HepG2 (cell line): Measurements from ENCODE around the gene CRYM. TPM values are rescaled to one million over a fixed set of nuclear protein-coding genes. Genes with fewer than 3 reads are reported as not detected.

ENCODE experiments used
- ATAC-seq: fragments of 200-7000 bp; cut with Tn5 transposase; 3 replicates; pipeline ENCODE4 v1.9.1; 2020; ENCODE audit warnings: mild to moderate bottlenecking, moderate library complexity
- BruUV-seq: library from RNA; stranded (reverse); fragments of 400-500 nt; replicated peaks from 2 replicates; lab custom pipeline; 2021; lab: Mats Ljungman, UMichigan
- CTCF ChIA-PET: fragments of 300-600 bp; formaldehyde crosslinking; extraction: SDS; loops from one replicate; lab custom pipeline; 2021; ENCODE audit warnings: low total read pairs, inconsistent platforms, low intra/inter-chr PET ratio; lab: Yijun Ruan, JAX
- POLR2A ChIA-PET: fragments of 350-600 bp; sonication (Branson Sonifier 250); formaldehyde crosslinking; loops from one replicate; lab custom pipeline; 2020; ENCODE audit warnings: antibody characterized with exemption, inconsistent platforms; lab: Yijun Ruan, JAX
- DNase-seq: peaks from one replicate; pipeline ENCODE4 v3.0.0-alpha.2; 2015; ENCODE audit warnings: low spot score
- FAIRE-seq: peaks from 3 replicates; lab custom pipeline; 2011; peaks lifted over from hg19 to GRCh38; lab: Jason Lieb, UNC
- H2AFZ ChIP-seq: one replicate; pipeline ENCODE4 v1.6.1; 2011; ENCODE audit warnings: low read length, inconsistent platforms
- H3K27ac ChIP-seq: fragments of 300-600 bp; 3 replicates; pipeline ENCODE4 v1.8.0; 2011; ENCODE audit warnings: mixed run types, mild to moderate bottlenecking, mixed read lengths, low read length, inconsistent platforms; ENCODE audit not compliant: insufficient read depth; ENCODE audit errors: extremely low read length
- H3K27me3 ChIP-seq, 2 experiments: fragments of 200-600 bp in 1 of 2; 2 replicates in 1 of 2; 3 replicates in 1 of 2; pipeline versions ENCODE4 v1.6.0 to v1.8.0; 2011; ENCODE audit warnings: low read length in 2 of 2, mild to moderate bottlenecking in 2 of 2, moderate library complexity in 2 of 2, inconsistent platforms in 1 of 2; ENCODE audit not compliant: insufficient read depth in 2 of 2, control insufficient read depth in 1 of 2
- H3K36me3 ChIP-seq, 2 experiments: fragments of 200-600 bp in 1 of 2; replicated peaks in 1 of 2; 2 replicates in 1 of 2; 3 replicates in 1 of 2; pipeline versions ENCODE4 v1.5.1 to v1.8.0; 2011; ENCODE audit warnings: low read length in 2 of 2, inconsistent platforms in 1 of 2; ENCODE audit not compliant: insufficient read depth in 2 of 2, control insufficient read depth in 1 of 2
- H3K4me1 ChIP-seq: 2 replicates; pipeline ENCODE4 v1.5.1; 2012; ENCODE audit warnings: low read length, inconsistent platforms; ENCODE audit not compliant: insufficient read depth
- H3K4me2 ChIP-seq: 2 replicates; pipeline ENCODE4 v1.6.0; 2011; ENCODE audit warnings: low read depth, low read length, inconsistent platforms
- H3K4me3 ChIP-seq, 3 experiments: fragments of 200-600 bp in 1 of 3; sonication (generic), shearing (Covaris generic) in 1 of 3; replicated peaks in 1 of 3; 2 replicates each; pipeline ENCODE4 v1.5.1; 2011 to 2016; ENCODE audit warnings: low read length in 3 of 3, inconsistent platforms in 2 of 3, low read depth in 2 of 3, mild to moderate bottlenecking in 2 of 3, control low read depth in 1 of 3, mixed read lengths in 1 of 3; ENCODE audit not compliant: insufficient read depth in 1 of 3
- H3K79me2 ChIP-seq: one replicate; pipeline ENCODE4 v1.6.1; 2011; ENCODE audit warnings: low read length, inconsistent platforms; ENCODE audit not compliant: insufficient read depth
- H3K9ac ChIP-seq: 2 replicates; pipeline ENCODE4 v1.6.0; 2011; ENCODE audit warnings: mild to moderate bottlenecking, low read depth, low read length, inconsistent platforms; ENCODE audit not compliant: insufficient read depth
- H3K9me3 ChIP-seq: 2 replicates; pipeline ENCODE4 v1.5.1; 2012; ENCODE audit warnings: mild to moderate bottlenecking, low read length
- H4K20me1 ChIP-seq: 2 replicates; pipeline ENCODE4 v1.6.0; 2011; ENCODE audit warnings: inconsistent platforms, mild to moderate bottlenecking, low read length, moderate library complexity; ENCODE audit not compliant: insufficient read depth
- CCAR2 ChIP-seq: fragments of 200-400 bp; formaldehyde crosslinking; optimal IDR thresholded peaks from 2 replicates; pipeline ENCODE3; 2018; ENCODE audit warnings: low read depth, mild to moderate bottlenecking, low read length, moderate library complexity
- GATAD2A ChIP-seq: IDR thresholded peaks from 2 replicates; pipeline ENCODE4 v1.6.1; 2016
- HMG20B ChIP-seq: conservative IDR thresholded peaks from 2 replicates; pipeline ENCODE4 v1.6.1; 2016; ENCODE audit warnings: missing genetic modification reagents, missing compliant biosample characterization
- NAIF1 ChIP-seq: sonication (generic); formaldehyde crosslinking; IDR thresholded peaks from 2 replicates; pipeline ENCODE4 v1.5.0; 2020; ENCODE audit warnings: mild to moderate bottlenecking, missing genetic modification reagents, borderline replicate concordance
- SOX13 ChIP-seq, 3 experiments: fragments of 450-650 bp in 1 of 3; sonication (generic) in 1 of 3; formaldehyde crosslinking in 1 of 3; IDR thresholded peaks in 2 of 3; conservative IDR thresholded peaks in 1 of 3; 2 replicates each; pipeline versions ENCODE4 v1.5.0 to v1.6.1; 2016 to 2020; ENCODE audit warnings: antibody characterized with exemption in 1 of 3, mild to moderate bottlenecking in 1 of 3, missing compliant biosample characterization in 1 of 3, missing genetic modification reagents in 1 of 3, moderate library complexity in 1 of 3
- SOX6 ChIP-seq, 2 experiments: fragments of 450-650 bp in 1 of 2; sonication (generic) in 1 of 2; formaldehyde crosslinking in 1 of 2; IDR thresholded peaks; 2 replicates each; pipeline versions ENCODE4 v1.4.0 to v1.6.1; 2017 to 2020; ENCODE audit warnings: antibody characterized with exemption in 1 of 2, mild to moderate bottlenecking in 1 of 2, missing genetic modification reagents in 1 of 2
- TARDBP ChIP-seq: sonication (generic); formaldehyde crosslinking; IDR thresholded peaks from 2 replicates; pipeline ENCODE4 v1.8.0; 2022; ENCODE audit warnings: mild to moderate bottlenecking, missing genetic modification reagents
- TCF7L2 ChIP-seq: IDR thresholded peaks from 2 replicates; pipeline ENCODE4 v1.6.1; 2011; ENCODE audit warnings: mild to moderate bottlenecking, low read depth, low read length, moderate library complexity
- ZFP62 ChIP-seq: sonication (generic); formaldehyde crosslinking; IDR thresholded peaks from 2 replicates; pipeline ENCODE4 v1.4.0; 2020; ENCODE audit warnings: missing genetic modification reagents
- ZNF878 ChIP-seq: sonication (generic); formaldehyde crosslinking; IDR thresholded peaks from 2 replicates; pipeline ENCODE4 v1.8.1; 2023; ENCODE audit warnings: mild to moderate bottlenecking, missing genetic modification reagents, moderate library complexity
- ZNF879 ChIP-seq: sonication (generic); formaldehyde crosslinking; IDR thresholded peaks from 2 replicates; pipeline ENCODE4 v1.8.1; 2023; ENCODE audit warnings: missing genetic modification reagents
- WGBS: methylation state at CpG from one replicate; pipeline ENCODE4 v1.1.6; 2017; ENCODE audit warnings: low lambda C conversion rate; 5-methylcytosine and 5-hydroxymethylcytosine counted together
- in situ Hi-C: cut with HindIII; loops from 2 replicates; pipeline ENCODE4 v1.10.0; 2017; ENCODE audit warnings: low pct_unique_long_range_greater_than_20kb; ENCODE audit not compliant: extremely low pct_ligation_motif_present
- intact Hi-C: fragments of 100-400 bp; cut with micrococcal nuclease; formaldehyde crosslinking; loops from one replicate; pipeline ENCODE4 v1.10.0; 2022; ENCODE audit not compliant: unreplicated experiment
- polyA plus RNA-seq, 8 experiments: library from polyadenylated mRNA; depleted of rRNA in 3 of 8; stranded (reverse) in 7 of 8; unstranded in 1 of 8; fragments of >200 nt; fragmentation: Illumina TruSeq in 4 of 8; extraction: Trizol in 4 of 8; gene quantifications; 2 replicates each; pipeline versions ENCODE4 v1.2.1 to v1.2.3, GENCODE V29; 2011 to 2016; ENCODE audit warnings: low read depth in 4 of 8, missing spikeins in 1 of 8, mixed read lengths in 1 of 8; ENCODE audit not compliant: insufficient read depth in 1 of 8
- total RNA-seq, 5 experiments: library from RNA; depleted of rRNA; stranded (reverse); fragments of >200 nt; fragmentation: Illumina TruSeq; extraction: Trizol; gene quantifications; 2 replicates each; pipeline ENCODE4 v1.2.3, GENCODE V29; 2016; ENCODE audit warnings: low read depth in 1 of 5
- TF ChIP-seq, protein P1 (sequence below): sonication (generic); formaldehyde crosslinking; IDR thresholded peaks from 2 replicates; pipeline ENCODE4 v1.4.0; 2020; ENCODE audit warnings: missing genetic modification reagents
- TF ChIP-seq, protein P2 (sequence below): sonication (generic); formaldehyde crosslinking; conservative IDR thresholded peaks from 2 replicates; pipeline ENCODE4 v1.8.0; 2022; ENCODE audit warnings: mild to moderate bottlenecking, moderate library complexity, missing genetic modification reagents
- TF ChIP-seq, protein P3 (sequence below): sonication (generic); formaldehyde crosslinking; IDR thresholded peaks from 2 replicates; pipeline ENCODE4 v1.9.0; 2021; ENCODE audit warnings: missing genetic modification reagents, borderline replicate concordance
- TF ChIP-seq, protein P4 (sequence below): sonication (generic); formaldehyde crosslinking; IDR thresholded peaks from 2 replicates; pipeline ENCODE4 v1.4.0; 2020; ENCODE audit warnings: missing genetic modification reagents

Gene CRYM
- total and polyA plus RNA-seq, 2 of the 13 experiments (the other 11 are each of a cell fraction or from before 2014, with no cell fraction given) = 1.9 to 2.2 TPM

DNA sequence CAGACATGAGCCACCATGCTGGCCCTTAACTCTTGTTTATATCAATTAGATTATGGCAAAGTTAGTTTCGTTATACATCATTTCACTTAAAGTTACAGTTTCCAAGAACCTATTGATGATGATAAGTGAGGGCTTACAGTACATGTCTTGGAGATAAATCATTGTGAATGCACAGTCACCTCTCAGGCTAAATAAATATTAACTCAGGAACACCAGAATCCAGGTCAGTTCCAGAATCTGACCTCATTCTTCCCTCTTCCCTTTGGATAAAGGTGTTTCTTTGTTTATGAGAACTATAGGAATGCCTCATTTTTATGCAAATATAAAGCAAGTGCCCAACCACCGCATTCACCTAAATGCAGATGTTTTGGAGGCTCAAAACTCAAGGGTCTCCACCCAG is 48.4 kb upstream of the CRYM start:
- Histone ChIP-seq H3K27ac (no peak overlapping the region), H3K9ac (no peak overlapping the region), H3K4me3 (no peak overlapping the region), H3K9me3 (no peaks in the 10 kb centered on the region), H3K36me3 (no peaks in the 10 kb centered on the region), H4K20me1 (no peaks in the 10 kb centered on the region), H2AFZ (no peak overlapping the region), H3K4me1 (peaks cover 22% of the 10 kb centered on the region), H3K27me3 (no peaks in the 10 kb centered on the region), H3K79me2 (no peaks in the 10 kb centered on the region), H3K4me2 (no peak overlapping the region)
- in situ Hi-C loops (no loop called here), intact Hi-C loops (no loop called here)
- POLR2A ChIA-PET = no interaction called here
- no TSS peak for BruUV-seq
- ATAC-seq (peak; percentile 84), FAIRE-seq (no peak), DNase-seq (peak; percentile 73)
- CTCF ChIA-PET = no interaction called here
- 18% methylated on average over 2 of the region's 2 CpGs for WGBS
- TF ChIP-seq GATAD2A (CRISPR knock-in tag) (0 out of 2 replicates have a peak, but pooled peaks have one; percentile 17), TCF7L2 (no peak), ZNF878 (CRISPR knock-in tag) (no peak), TARDBP (no peak), ZNF879 (CRISPR knock-in tag) (no peak), SOX13 (IDR thresholded peaks at IDR 0.05) (no peak), SOX13 (CRISPR knock-in tag; conservative IDR thresholded peaks at IDR 0.05 in 1 of 2, IDR thresholded peaks at IDR 0.05 in 1 of 2) (peak in 1 of 2 experiments; percentile 86; a peak in 2 of 4 replicates), NAIF1 (no peak), ZFP62 (no peak), CCAR2 (no peak), SOX6 (IDR thresholded peaks at IDR 0.05) (no peak), SOX6 (CRISPR knock-in tag; IDR thresholded peaks at IDR 0.05) (peak; percentile 68; the same call in 1 of the 2 replicates), HMG20B (CRISPR knock-in tag) (no peak)
- TF ChIP-seq, protein P1, sequence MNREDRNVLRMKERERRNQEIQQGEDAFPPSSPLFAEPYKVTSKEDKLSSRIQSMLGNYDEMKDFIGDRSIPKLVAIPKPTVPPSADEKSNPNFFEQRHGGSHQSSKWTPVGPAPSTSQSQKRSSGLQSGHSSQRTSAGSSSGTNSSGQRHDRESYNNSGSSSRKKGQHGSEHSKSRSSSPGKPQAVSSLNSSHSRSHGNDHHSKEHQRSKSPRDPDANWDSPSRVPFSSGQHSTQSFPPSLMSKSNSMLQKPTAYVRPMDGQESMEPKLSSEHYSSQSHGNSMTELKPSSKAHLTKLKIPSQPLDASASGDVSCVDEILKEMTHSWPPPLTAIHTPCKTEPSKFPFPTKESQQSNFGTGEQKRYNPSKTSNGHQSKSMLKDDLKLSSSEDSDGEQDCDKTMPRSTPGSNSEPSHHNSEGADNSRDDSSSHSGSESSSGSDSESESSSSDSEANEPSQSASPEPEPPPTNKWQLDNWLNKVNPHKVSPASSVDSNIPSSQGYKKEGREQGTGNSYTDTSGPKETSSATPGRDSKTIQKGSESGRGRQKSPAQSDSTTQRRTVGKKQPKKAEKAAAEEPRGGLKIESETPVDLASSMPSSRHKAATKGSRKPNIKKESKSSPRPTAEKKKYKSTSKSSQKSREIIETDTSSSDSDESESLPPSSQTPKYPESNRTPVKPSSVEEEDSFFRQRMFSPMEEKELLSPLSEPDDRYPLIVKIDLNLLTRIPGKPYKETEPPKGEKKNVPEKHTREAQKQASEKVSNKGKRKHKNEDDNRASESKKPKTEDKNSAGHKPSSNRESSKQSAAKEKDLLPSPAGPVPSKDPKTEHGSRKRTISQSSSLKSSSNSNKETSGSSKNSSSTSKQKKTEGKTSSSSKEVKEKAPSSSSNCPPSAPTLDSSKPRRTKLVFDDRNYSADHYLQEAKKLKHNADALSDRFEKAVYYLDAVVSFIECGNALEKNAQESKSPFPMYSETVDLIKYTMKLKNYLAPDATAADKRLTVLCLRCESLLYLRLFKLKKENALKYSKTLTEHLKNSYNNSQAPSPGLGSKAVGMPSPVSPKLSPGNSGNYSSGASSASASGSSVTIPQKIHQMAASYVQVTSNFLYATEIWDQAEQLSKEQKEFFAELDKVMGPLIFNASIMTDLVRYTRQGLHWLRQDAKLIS (CRISPR knock-in tag) = no peak
- TF ChIP-seq, protein P2, sequence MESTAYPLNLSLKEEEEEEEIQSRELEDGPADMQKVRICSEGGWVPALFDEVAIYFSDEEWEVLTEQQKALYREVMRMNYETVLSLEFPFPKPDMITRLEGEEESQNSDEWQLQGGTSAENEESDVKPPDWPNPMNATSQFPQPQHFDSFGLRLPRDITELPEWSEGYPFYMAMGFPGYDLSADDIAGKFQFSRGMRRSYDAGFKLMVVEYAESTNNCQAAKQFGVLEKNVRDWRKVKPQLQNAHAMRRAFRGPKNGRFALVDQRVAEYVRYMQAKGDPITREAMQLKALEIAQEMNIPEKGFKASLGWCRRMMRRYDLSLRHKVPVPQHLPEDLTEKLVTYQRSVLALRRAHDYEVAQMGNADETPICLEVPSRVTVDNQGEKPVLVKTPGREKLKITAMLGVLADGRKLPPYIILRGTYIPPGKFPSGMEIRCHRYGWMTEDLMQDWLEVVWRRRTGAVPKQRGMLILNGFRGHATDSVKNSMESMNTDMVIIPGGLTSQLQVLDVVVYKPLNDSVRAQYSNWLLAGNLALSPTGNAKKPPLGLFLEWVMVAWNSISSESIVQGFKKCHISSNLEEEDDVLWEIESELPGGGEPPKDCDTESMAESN (CRISPR knock-in tag) = no peak
- TF ChIP-seq, protein P3, sequence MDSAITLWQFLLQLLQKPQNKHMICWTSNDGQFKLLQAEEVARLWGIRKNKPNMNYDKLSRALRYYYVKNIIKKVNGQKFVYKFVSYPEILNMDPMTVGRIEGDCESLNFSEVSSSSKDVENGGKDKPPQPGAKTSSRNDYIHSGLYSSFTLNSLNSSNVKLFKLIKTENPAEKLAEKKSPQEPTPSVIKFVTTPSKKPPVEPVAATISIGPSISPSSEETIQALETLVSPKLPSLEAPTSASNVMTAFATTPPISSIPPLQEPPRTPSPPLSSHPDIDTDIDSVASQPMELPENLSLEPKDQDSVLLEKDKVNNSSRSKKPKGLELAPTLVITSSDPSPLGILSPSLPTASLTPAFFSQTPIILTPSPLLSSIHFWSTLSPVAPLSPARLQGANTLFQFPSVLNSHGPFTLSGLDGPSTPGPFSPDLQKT (CRISPR knock-in tag) = no peak
- TF ChIP-seq, protein P4, sequence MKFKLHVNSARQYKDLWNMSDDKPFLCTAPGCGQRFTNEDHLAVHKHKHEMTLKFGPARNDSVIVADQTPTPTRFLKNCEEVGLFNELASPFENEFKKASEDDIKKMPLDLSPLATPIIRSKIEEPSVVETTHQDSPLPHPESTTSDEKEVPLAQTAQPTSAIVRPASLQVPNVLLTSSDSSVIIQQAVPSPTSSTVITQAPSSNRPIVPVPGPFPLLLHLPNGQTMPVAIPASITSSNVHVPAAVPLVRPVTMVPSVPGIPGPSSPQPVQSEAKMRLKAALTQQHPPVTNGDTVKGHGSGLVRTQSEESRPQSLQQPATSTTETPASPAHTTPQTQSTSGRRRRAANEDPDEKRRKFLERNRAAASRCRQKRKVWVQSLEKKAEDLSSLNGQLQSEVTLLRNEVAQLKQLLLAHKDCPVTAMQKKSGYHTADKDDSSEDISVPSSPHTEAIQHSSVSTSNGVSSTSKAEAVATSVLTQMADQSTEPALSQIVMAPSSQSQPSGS (CRISPR knock-in tag) = peak; percentile 24; the same call in 1 of the 2 replicates
